Activated CD4-positive, alpha-beta T cell treated with anti-CD3 and anti-CD28 coated beads, Interleukin-2, amount 50 U/mL, for 24 hours (primary cell): ENCODE results near the gene MAN1C1.

ENCODE experiments used
- DNase-seq, 2 donors: peaks; one replicate each; pipeline ENCODE4 v3.0.0-alpha.2; 2020; ENCODE audit warnings: low read depth in 1 of 2, low spot score in 1 of 2

The MAN1C1 gene

DNA sequence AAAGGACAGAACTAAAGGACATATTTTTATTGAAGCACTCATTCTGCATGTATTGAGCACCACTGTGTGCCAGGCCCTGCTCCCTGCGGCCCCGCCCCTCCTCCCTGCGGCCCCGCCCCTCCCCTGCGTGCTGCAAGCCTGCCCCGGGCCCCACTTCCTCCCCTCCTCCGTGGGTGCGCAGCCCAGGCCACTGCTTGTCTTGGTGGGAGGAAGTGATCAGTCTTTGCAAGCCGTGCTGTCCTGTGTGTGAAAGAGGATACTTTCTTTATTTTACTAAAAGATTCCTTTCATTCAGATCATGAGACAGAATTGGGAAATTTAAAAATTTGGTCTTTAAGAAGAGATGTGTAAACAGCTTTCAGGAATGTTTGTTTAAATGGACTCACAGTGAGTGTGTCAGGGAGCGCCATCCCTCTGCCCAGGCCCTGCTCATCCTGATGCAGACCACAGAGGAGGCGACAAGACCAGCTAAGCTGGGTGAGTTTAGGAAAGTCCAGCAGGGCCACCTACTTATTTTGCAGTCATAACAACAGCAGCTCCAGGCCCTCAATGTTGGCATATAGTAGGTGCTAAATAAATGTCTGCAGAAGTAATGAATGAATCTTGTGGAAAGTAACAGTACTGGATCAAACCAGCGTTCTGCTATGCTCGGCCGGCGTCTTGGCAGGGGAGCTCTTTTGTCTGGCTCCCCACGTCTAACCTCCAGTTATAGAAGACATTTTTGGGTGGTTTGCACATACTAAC is 95.1 kb downstream of the MAN1C1 start:
- peak in 1 of 2 donors; percentile 41 for DNase-seq

DNA sequence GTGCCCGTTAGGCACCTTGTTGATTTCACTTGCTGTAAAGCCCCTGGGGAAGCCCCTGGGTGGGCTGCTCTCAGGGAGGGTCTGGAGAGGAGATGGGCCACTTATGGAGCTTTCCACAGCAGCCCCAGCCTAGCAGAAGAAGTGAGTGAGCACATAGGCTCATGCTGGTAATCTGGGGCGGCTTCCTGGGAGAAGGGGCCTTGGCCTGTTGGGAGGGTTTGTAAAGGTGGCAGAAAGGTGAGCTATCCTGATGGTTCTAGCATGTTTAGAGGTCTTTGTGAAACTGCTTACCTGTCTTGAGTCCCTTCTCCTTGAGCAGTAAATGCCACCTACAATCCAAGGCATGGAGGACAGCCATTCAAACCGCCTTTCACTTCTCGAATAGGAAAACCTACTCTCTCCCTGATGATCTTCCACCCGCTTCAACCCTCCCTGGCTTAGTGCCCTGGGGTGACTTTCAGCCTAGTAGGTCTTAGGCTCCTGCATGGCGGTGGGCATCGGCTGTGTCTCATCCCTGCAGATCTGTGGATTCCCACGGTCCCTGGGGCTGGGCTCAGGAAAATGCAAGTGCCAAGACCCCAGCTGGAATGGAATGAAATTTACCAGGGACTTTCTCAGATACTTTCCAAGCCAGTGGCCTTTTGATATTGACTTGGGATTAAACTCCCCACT is 95.8 kb downstream of the MAN1C1 start:
- no peak for DNase-seq

DNA sequence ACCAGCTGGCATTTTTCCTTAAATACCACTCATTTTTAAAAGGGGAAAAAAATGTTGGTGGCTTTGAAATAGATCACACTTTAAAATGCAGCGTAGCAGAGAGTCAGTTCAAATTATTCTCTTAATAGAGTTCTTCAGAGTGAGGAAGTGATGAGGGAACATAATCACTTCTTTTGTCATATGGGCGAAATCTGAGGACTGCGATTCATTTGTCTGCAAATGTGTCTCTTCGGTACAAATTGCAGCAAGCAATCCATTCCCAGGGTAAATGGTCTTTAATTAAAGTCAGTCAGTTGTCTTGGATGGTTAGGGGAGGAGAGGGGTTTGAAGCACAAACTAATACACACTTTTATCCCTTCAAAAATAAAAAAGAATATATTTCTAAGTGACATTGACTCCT is 97.4 kb downstream of the MAN1C1 start:
- DNase-seq: no peak

DNA sequence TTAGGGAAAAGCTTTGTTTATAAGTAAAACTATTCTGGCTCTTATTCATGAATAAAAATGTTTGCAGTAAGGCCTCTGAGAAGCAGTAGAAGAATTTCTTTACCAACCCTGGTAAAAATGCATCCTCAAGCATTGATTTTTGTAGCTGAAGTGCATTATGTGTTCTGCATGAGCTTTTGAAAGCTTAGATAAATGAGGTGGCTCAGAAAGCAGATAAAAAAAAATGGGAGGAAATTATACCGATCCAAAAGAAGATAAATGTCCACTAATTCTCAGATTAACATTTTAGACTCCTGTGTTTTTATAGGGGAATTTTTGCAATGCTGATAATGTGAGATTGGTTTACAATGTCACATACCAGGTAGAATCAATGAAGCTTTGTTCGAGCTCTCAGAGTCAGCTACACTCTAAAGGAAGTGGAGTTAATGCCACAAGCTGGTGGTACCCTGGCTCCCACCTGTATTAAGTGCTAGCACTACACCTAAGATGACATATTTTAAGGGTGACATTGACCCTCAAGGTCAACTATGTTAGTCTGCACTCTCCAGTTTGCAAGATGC is 97.9 kb downstream of the MAN1C1 start:
- DNase-seq: no peak

DNA sequence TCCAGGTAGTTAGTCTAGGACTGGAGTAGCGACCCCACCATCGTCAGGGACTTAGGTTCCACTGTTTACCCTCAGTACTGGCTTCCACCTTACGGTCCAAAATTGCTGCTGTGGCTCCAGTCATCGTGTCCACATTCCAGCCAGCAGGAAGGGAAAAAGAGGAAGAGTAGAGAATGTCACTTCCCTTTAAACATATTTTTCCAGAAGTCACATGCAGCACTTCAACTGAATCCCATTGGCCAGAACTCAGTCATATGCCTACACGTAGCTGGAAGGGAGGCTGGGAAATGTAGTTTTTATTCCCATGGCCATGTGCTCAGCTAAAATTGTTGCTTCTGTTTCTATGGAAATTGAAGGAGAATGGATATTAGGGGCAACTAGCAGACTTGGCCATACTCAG is 99.3 kb downstream of the MAN1C1 start:
- DNase-seq: no peak

DNA sequence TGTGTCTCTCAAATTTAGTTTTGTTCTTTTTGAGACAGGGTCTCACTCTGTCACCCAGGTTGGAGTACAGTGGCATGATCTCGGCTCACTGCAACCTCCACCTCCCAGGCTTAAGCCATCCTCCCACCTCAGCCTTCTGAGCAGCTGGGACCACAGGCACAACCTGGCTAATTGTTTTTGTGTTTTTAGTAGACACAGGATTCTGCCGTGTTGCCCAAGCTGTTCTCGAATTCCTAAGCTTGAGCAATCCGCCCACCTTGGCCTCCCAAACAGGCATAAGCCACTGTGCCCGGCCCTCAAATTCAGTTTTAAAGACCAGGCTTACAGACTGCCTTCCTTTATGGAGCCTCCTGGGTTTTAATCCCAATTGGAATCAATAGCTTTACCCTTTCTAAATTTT is 99.7 kb downstream of the MAN1C1 start:
- no peak for DNase-seq

DNA sequence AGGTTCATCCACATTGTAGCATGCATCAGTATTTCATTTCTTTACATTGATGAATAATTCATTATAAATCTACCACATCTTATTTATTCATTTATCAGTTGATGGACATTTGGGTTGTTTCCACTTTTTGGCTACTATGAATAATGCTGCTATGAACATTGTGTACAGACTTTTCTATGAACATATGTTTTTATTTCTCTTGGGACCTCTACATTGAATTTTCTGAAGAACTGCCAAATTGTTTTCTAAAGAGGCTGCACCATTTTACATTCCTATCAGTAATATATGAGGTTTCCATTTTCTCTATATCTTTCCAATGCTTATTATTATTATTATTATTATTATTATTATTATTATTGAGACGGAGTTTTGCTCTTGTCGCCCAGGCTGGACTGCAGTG is 102.1 kb downstream of the MAN1C1 start:
- DNase-seq: no peak

DNA sequence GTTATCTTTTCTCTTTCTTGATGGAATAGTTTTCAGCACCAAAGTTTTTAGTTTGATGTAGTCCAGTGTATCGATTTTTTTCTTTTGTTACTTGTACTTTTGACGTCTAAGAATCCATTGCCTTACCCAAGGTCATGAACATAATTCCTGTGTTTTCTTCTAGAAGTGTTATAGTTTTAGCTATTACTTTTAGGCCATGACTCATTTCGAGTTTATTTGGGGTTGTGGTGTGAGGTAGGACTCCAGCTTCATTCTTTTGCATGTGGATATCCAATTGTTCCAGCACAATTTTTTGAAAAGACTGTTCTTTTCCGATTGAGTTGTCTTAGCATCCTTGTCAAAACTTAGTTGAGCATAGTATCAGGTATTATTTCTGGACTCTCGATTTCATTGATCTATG is 104.0 kb downstream of the MAN1C1 start:
- no peak for DNase-seq

DNA sequence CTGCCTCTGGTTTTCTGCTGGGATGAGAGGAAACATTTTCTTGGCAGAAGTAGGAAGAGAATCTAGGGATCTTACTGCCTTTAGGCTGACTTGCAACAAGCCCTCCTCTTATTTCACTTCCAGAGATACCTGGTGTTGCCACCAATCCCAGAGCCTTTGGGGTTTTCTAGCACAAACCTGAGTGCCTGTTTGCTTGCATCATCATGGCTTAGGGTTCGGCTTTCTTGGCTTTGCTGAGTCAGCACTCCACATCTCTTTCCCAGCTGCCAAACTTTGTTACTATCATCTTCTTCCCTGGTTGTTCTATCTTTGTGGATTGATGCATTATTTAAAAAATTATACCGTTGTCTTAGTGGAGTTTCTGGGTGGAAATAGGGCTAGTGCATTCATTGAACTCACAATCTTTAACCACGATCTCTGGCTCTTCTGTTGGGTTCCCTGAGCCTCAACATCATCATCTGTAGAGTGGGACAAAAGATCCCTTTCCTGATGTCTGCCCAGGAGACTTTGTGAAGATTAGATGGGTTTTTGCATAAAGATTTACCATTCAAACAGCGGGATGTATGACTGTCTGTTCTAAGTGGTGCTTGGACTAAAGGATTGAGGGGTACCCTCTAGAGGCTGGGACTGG is 106.8 kb downstream of the MAN1C1 start:
- DNase-seq: no peak

DNA sequence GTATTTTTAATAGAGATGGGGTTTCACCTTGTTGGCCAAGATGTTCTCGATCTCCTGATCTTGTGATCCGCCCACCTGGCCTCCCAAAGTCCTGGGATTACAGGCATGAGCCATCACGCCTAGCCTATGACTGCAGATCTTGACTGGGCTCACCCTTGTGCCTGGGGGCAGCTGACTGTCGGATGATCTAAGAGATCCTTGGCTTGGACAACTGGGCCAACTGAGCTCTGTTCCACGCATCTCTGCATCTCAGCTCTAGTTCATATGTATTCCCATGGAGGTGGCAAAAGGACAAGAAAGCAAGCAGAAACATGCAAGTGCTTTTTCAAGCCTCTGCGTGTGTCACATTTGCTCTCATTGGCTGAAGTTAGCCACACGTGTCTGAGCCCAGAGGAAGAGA is 107.6 kb downstream of the MAN1C1 start:
- DNase-seq: no peak

DNA sequence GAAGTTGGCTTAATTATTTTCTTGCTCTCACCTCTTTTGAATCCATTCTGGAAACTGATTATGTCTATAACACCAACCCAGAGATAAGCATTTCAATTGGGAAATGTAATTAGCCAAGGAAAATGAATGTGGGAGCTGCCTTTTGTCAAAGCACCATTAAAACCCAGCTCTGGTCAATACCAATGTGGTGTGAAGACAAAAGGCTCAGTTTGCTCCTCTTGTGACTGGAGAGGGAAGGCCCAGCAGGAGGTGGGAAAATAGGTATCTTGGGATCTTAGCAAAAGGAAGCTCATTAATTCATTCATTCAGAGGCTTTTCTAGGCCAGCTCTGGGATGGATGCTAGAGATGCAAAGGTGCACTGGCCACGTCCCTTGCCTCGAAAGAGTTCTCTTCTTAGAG is 108.4 kb downstream of the MAN1C1 start:
- no peak for DNase-seq

DNA sequence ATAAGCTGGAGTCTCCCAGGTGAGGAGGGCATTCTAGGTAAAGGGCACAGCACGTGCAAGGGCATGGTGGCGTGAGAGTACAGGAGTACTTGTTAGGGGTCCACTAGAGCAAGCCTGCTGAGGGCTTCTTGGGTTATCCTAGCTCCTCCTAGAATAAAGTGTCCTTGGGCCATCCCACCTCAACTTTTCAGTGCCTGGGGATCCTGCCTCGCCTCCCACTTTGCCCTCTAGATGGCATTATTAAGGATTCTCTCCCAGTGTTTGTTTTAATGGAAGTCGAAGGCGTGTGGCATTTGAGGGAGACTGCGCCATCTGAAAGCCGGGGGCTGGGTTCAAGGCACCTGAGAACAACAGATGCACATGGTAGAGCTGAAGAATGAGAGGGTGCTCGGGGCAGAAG is 108.9 kb downstream of the MAN1C1 start:
- DNase-seq: no peak

DNA sequence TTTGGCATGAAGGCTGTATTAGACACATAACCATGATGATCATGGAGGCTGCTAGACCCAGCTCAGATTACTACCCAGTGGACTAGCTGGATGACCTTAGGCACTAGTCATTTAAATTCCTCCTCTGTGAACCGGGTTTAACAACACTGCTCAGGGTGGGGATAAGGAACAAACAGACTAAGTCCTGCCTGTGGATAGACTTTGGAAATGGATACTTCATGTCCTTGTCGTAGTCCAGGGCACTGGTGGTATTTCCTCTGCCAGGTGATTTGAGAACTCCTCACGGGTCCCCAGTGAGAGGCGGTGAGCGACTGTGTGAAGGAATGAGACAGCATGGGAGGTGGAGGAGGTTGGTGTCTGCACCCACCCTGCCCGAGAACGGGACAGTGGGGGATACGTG is 110.5 kb downstream of the MAN1C1 start:
- DNase-seq: no peak

DNA sequence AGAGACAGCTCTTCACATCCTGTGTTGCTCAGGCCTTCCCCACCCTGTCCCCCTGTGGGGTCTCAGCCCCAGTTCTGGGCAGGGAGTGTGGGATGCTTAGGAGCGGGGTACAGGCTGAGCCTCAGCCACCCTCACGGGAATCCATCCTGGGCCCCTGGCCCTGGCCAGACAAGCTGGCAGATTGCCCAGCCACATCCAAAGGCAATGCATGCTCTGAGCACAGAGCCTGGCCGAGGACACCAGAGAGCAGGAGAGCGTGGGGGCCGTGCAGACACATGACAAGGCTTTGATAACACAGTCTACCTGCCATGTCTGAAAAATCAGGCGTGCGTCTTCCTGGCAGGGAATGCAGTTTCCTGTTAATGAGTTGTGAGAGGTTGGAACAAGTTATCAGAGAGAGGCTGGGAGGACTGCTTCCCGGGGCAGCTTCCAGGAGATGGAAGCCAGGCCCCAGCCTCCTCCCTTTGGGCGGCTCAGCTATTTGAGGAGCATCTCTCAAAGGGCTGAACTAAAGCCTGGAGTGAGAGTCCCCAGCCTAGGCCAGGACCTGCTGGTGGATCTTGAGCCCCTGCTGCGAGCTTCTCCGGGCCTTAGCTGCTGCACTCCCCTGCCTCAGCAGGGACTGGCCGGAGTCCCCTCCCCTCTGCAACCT is 111.2 kb downstream of the MAN1C1 start:
- no peak for DNase-seq

DNA sequence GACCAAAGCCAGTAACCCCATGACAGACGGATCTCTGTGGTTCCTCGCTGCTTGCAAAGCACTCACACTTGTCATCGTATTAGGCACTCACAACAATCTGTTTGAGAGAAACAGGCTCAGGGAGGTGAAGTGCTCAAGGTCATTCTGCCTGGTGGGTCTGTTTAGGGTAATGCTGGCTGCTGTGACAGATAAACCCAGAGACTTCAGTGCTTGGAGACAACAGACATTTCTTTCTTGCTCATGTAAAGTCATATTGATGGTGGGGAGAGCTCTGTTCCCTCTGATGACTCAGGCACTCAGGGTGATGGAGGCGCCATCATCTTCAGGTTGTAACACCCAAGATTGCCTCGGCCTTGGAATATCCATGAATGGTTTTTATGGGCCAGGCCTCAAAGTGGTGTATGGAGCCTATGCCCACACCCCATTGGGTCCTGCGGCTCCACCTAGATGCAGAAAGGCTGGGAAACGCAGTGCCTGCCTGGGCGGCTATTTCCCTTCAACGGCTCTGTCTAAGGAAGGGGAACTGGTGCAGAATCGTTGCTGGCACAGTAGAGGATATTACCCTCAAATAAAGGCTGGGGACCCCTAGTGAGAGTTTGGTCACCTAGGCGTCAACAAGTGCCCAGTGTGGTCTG is 111.8 kb downstream of the MAN1C1 start:
- no peak for DNase-seq

DNA sequence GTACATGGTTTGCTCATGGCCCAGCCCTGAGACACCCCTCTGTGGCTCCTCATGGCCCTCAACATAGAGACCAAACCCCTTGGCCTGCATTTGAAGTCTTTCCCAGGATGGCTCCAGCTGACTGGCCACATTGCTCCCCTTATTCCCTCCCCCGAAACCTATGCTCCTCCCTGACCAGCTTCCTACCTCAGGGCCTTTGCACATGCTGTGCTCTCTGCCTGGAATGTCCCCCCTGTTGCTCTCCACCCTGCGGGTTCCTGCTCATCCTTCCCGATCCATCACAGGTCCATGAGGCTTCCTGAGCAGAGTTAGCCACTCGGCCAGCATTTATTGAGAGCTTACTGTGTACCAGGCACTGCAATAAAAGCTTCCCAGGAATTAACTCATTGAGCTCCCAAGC is 112.5 kb downstream of the MAN1C1 start:
- no peak for DNase-seq

DNA sequence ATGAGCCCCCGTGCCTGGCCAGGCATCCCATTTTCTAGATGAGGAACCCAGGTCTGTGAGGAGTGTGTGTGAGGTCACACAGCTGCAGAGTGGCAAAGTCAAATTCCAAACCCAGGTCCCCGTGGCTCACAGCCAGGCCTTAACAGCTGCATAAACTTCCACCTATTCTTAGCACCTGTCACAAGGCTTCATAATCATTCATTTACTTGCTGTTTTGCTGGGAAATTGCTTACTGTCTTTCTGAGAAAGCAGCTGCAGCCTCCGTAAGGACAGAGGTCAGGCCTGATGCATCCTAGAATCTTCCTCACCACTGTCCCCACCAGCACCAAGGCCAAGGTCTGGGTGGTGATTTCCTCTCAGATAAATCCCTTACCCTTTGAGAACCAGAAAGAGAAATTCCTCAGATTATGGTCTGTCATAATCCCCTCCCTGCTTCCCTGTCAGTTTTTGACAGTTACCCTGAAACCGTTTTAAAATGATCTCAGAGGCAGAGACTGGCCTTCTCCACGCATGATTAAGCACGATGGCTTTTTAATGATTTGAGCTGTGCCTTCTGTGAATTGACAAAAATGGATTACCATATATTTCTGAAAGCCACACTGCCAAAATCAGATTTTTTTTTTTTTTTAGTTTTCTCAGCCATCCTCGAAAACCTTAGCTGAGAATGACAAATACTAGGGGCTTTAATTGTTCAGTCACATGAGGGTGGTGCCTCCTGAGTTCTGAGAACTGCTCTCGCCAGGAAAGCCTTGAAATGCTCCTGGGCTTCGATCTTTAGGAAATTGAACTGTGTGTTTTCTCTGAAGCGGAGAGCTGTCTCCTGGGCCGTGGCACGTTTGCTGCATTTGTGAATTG is 113.4 kb downstream of the MAN1C1 start:
- DNase-seq: no peak

DNA sequence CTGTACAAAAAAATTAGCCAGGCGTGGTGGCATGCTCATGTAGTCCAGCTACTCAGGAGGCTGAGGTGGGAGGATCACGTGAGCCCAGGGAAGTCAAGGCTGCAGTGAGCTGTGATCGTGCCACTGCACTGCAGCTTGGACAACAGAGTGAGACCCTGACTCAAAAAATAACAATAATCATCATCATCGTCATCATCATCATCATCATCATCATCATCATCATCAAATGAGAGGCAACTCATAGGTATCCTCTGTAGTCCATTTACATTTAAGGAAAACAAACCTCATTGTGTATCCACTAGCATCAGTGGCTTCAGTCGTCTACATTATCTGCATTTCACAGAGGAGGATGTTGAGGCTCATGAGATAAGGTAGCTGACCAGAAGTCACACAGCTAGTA is 114.6 kb downstream of the MAN1C1 start:
- DNase-seq: no peak

DNA sequence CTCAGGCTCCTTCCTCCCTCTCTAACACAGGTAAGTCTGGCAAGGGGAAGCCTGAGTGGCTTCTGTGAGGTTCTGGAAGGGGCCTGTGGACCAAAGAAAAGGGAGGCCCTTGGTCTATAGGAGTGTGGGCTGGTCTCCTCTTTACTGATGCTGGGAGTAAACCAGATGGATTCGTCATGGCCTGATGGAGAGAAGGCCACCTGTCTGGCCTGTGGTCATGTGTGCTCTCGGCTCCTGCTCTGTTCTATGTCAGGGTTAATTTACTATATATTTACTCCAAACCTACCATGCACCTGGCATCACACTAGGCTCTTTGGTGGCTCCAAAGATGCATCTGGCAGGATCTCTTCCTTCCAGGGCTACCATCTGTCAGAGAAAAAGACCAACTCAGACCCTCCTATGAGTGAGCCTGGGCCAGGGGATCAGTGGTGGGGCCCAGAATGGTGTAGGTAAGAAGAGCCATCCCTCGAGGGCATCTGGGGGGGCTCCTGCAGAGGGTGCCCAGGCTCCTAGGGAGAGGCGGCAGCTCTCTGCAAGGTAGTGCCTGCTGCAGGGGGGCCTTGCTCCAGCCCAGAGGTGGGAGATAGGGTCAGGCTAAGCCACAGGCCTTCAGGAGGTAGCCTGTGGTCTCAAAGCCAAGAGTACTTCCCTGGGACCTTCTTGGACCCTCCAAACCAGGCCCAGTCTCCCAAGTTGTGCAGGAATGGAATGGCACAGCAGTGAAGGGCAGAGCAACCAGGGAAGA is 115.2 kb downstream of the MAN1C1 start:
- no peak for DNase-seq

DNA sequence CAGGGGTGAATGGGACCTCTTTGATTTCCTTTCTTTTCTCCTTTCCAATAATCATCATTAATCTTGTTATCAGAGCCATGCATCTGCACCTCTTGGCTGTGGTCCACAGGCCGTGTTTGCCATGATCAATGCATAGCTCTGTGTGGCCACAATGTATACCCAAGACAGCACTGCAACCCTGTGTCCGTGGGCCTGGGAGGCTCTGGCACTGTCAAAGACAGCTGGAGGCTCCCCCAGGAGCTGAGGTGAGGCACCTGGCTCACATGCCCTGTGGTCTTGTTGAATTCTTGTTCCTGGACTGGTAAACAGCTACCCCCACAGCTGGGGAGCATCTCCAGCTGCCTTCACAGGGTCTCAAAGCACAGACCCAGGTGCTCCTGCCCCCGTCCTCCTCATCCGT is 116.2 kb downstream of the MAN1C1 start:
- no peak for DNase-seq
